GM18870 (cell line): ENCODE measurements around the gene DLG2.
A peak's percentile ranks its signal among the peaks of the same experiment; 100 is the strongest.

ENCODE experiments used
- ATAC-seq: cut with Tn5 transposase; IDR thresholded peaks from one replicate; pipeline ENCODE4 v1.9.1; 2021; ENCODE audit warnings: moderate library complexity; ENCODE audit not compliant: unreplicated experiment

Gene DLG2

DNA sequence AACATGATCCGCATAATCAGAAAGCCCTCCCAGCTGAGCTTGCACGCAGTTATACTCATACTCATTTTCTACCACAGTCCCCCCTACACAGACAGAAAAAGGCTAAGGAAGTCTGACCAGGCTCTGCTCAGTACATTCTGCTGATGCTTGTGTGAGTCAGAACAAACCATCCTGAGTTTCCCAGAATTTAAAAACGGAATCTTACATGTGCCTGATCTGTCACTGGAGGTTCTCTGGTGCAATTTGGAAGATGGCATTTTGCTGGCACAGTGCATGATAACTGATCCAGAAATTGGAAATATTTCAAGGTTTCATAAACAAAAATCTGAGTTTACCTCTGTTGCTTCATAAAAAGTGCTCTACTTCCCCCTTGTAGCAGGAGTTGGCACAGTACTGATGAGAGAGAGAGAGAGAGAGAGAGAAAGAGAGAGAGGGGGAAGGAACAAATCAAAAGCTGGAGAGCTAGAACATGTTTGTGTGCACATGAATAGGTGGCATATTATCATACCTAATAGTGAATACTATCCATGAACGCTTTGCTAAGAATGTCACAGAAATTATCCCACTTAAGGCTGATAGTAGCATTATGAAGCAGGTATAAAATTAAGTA lies 1085.3 kb downstream of the DLG2 start:
- no peak for ATAC-seq

DNA sequence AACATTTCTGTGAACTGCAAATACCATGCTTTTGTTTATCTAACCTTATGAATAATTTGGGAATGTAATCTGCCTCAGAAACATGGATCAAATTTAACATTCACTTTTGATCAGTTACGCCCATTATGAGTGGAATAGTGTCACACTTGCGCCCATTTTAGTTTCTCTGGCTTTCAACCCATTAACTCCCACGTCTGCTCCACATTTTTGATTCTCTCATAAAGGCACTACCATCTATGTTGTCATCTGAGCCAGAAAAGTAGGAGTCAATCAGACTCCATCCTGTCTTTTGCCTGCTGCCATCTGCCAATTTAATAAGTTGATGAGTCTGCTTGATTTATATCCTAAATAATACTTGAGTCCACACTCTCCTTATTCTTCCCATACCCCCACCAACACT lies 1090.7 kb downstream of the DLG2 start:
- no peak for ATAC-seq

DNA sequence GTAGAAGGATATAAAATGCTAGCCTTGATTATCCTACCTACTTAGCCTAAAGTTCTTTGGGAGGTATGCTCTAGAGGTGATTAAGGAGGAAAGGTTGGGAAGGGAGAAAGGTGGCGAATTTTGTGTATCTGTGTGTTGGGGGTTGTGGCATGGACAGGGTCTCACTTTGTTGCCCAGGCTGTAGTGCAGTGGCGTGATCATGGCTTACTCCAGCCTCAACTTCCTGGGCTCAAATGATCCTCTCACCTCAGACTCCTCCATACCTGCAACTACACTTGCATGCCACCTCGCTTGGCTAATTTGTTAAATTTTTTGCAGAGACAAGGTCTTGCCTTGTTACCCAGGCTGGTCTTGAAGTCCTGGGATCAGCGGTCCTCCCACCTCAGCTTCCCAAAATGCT lies 1094.8 kb downstream of the DLG2 start:
- ATAC-seq: no peak

DNA sequence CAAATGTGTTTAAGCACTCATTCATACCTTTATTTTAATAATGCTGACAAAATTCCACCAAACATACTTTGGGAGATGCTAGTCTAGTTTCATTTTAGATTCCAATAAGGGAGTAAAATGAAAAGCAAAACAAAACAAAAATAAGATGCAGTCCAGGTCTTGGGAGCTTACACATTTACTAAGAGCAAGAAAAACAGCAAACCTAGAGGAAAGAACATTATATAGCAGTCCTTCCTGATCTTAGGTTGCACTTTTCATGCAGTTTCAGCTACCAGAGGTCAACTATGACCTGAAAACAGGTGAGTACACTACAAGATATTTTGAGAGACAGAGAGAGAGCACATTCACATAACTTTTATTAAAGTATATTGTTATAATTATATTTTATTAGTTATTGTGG lies 1100.9 kb downstream of the DLG2 start:
- no peak for ATAC-seq

DNA sequence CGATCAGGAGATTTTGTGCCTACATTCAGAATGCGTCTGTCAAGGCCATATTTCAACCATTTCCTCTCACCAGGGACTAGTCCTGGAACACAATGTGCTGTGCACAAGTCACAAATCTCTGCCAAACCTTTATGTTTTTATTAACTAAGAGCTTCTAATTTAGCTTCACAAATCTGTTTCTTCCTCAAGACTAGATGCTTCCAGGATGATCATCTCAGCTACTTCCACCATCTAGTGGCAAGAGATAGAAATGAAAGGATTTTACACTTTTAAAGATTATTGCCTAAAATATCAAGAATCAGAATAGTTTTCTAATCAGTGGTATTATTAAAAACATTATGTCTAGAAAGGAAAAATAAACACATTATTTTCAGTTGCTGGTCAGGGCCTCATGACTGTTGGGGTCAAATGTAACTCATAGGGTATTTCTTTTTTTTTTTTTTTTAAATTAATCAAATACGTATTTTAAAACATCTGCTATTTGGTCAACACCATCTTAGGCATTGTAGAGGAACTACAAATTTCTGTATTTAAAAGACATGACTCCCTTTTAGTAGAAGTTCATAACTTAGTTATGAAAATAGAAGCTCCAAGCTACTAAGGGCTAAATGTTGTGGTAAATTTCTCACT lies 1102.6 kb downstream of the DLG2 start:
- no peak for ATAC-seq

DNA sequence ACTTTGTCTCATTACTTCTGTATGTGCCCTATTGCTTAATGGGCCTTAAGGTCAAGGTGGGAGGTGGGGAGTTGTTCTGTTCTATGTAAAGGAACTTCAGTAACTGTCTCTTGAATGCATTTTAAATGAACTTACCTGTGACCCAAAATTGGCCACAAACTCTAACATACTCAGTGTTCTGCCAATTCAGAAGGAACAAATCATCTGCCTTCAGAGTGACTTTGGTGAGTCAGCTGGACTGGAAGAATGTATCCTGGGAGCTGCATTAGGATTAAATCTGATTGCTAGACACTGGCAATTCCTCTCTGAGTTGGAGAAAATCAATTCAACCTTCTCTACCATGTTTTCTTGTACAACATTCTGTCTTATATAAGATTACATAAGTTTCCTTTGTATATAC lies 1104.8 kb downstream of the DLG2 start:
- no peak for ATAC-seq

DNA sequence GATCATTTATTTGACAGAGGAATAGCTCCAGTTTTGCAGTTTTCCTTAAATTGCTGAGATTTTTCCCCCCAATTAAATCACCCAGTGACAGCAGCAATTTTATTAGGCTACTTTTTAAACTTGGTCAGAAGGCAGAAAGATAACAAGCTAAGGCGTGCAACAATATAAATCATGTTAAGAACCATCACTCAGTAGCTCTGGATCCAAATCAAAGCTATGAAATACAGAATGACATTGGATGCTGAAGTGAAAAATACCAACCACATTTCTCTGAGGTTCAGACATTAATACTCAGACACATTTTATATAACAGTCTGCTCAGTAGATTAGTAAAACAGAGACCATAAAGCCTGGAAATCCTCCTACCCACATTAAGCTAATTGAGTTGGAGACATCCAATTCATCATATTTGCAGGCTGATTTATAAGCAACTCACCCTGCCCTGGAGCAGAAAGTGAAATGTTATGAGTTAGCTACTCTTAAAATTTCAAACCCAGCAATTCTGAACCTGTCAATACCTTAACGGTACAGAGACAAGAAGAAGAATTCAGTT lies 1108.4 kb downstream of the DLG2 start:
- no peak for ATAC-seq

DNA sequence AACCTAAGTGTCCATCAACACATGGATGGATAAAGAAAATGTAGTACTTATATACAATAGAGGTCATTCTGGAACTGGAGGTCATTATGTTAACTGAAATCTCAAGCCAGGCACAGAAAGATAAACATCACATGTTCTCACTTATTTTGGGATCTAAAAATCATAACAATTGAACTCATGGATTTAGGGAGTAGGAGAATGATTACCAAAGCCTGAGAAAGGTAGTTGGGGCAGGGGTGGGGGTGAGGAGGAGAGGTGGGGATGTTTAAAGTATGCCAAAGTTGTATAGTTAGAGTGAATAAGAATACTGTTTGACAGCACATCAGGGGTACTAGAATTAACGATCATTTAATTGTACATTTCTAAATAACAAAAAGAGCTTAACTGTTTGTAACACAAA lies 1112.7 kb downstream of the DLG2 start:
- ATAC-seq: no peak

DNA sequence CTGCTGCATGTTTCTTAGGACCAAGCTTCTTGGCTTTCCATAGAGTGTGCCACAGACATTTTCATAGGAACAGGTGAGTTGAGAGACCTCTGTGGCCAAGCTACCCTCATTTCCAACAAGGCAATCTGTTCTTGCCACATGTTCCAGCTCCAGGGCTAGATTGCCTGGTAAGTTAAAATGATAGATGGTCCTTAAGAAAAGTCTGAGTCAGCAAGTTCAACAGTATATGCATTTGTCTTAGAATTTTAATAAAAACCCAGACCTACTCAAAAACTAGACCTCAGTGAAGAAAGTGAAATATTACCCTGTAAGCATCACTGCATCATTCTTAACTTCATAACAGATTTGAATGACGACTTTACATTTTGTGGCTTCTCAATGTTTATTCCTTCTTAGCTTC lies 1123.6 kb downstream of the DLG2 start:
- no peak for ATAC-seq

DNA sequence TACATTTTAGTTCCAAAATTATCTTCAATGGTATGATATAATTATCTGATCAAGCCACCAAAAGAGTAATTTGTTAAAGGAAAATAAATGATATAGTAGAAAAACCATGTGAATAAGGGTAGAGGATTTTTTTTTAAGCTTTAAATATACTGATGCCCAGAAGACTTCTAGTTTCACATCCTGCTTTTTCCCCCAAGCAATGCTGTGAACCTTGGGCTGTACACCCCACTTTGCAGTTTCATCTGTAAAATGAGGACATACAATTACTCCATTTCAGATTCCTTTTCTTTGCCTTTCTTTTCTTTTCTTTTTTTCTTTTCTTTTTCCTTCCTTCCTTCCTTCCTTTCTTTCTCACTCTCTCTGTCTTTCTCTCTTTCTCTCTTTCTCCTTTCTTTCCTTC lies 1125.4 kb downstream of the DLG2 start:
- ATAC-seq: no peak

DNA sequence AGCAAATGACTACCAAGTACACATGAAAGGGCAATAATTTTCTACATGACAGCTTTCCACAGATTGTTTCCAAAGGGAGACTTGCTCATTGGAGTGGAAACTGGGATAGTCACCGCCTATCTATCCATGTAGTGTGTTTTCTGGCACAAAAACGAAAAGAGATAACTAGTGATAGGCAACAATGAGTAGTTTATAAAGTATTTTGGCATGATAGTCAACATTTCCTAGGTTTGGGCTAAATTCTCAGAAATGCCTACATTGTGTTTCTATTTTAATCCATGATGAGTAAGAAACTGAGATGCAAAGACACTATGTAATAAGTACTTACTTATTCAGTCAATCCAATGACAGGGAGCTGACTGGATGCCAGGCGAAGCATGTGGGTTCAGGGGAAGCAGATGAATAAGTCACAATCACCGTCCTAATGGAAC lies 1129.1 kb downstream of the DLG2 start:
- no peak for ATAC-seq

DNA sequence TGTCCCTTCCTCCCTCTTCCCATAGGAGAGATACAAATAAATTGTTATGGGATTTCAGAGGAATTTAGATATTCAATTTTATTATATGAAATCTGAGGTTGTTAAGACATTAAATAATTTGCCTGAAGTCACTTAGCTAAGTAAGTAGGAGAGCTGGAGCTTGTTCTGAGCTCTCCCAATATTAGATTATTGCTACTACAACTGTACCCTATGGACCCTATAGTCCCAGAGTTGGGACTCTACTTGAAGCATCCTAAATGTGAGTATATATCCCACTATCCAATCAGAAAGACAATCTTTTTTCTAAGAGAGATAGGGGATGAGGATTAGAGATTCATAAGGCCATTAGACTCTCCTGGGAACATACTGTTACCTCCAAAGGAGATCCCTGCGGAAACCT lies 1130.0 kb downstream of the DLG2 start:
- ATAC-seq: no peak

DNA sequence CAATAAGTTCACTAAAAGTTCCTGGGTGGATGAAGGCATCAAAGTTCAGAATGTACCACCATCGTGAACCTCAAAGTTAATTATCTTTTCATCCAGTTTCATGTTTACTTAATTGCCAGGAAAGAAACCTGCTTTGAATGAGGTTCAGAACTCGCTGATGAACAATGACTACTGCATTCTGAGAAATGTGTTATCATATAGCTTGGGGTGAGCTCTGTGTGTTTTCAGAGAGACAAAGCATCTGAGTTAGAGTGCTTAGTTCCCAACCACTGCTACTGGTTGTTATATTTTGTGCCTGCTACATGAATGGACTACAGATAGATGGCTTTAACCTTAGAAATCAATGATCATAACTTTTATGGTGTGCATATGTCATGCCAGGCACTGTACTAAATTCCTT lies 1131.0 kb downstream of the DLG2 start:
- ATAC-seq: no peak

DNA sequence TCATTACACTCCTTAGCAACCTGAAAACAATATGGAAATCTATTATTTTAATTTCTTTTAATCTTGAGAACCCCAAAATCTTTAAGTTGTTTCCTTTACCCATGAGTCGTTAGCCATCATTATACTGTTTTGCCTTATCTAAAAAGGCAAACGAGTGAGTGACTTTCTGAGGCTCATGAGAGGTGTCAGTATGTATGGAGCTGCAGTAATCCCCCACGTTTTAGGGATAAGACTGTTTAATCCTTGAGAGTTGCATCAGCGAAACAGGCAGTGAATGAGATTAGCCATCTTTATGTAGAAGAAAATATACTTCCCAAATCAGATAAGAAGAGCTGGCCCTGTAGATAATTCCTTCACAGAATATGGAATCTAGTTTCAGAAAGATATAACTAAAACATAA lies 1147.0 kb downstream of the DLG2 start:
- no peak for ATAC-seq

DNA sequence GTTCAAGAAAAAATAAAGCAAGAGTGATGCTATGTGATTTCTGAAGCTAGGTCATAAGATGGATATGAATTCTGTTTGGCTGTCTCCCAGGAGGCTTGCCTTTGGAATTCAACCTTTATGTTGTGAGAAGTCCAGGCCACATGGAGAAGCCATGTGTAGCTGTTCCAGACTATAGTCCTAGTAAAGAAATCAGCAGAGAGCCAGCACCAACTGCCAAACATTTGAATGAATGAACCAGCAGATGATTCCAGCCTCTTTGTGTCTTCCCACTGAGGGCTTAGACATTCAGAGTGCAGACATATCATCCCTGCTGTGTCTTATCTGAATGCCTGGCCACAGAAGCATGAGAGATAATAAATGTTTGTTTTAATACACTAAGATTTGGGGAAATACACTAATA lies 1150.6 kb downstream of the DLG2 start:
- no peak for ATAC-seq

DNA sequence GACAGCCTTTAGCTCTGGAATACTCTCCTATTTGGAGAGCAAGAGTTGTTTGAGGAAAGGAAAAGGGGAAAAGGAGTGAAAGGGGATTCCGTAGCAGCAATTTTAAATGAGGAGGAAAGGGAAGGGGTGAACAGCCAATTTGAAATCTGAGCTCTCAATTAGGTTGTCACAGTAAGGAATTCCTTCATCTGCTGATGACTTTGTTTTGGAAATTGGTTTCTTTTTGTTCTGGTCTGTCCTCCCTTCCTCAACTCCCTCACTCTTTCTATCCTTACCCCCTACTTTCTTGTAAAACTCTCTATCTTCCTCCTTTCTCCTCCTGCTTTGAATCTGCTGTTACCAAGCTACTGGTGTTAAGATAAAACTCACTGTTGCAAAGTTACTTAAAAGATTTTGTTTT lies 1155.6 kb downstream of the DLG2 start:
- no peak for ATAC-seq

DNA sequence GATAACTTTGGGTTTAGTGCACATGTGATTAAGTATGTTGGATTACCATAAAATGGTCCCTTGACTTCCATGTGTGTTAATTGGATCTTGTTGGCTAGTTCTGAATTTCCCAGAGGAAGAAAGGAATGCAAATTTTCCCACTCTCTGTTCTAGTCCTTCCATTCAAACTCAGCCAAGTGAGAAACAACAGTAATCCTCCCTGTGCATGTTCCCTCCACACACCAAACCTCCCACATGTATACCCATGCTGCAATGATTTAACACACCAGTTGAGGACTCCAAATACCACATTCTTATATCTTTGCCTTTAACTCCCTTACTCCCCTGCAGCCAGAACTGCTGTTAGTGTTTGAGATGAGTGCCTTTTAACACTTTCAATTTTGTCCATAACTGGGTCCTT lies 1158.9 kb downstream of the DLG2 start:
- no peak for ATAC-seq

DNA sequence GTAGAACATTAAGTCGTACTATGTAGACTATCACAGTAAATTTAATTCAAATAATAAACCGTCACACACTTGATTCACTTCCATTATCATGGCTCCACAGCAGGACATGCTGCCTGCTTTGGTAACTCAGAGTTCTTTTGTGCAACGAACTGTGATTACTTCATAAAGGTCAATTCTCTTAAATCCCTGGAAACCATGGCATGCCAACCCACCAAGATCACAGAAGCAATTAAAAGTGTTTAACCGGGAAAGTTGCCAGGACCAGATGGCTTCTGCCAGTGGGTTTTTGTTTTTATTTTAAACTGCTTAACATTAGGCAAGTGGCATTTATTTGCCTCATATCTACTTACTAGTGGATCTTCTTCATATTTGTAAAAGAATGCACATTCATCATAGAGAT lies 1162.1 kb downstream of the DLG2 start:
- ATAC-seq: no peak

DNA sequence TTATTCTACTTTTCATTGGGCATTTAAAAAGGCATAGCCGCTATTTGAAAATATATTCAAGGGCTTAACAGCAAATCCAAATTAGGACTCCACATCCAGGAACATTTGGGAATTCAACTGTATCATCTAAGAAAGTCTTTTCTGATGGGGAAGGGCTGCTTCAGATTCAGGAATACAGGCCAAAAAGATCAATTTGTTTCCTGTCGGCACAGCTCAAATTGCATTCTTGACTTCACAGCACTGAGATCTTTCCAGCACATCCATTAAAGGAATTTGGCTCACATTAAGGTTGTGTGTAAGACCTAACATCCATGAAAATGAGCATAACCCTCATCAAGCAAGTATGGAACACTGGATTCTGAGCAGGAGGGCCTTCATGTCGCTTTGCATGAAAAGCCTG lies 1171.5 kb downstream of the DLG2 start:
- no peak for ATAC-seq

DNA sequence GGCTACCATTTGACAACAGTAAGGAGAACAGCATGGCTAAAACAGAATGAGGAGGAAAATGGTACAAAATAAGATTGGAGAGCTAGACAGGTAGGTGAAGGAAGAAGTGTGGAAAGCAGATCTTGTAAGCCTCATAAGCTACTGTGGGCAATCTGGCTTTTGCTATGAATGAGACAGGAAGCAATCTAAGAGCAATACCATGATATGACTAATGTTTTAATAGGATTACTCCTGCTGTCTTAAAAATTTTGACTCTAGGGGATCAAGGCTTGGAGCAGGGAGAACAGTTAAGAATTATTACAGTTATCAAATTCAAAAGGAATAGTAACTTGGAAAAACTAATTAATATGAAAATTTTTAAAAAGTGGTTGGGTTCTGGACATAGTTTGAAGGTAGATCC lies 1174.9 kb downstream of the DLG2 start:
- ATAC-seq: no peak

DNA sequence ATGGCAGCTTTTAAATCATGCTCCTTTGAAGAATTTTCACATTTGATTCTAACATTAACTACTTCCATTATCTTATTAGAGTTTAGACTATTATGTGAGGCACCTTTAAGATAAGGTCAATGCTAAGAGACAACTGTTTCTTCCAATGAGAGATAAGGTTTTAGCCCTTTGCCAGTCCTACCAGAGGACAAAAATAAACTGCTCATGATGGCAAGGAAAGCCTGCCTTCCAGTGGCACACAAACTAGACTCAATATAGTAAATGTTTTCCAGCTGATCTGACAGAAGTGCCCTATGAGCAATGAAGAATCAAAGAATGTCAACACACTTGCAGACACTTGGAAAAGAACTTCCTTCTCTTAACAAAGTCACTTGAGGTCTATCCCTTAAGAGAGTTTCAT lies 1188.6 kb downstream of the DLG2 start:
- no peak for ATAC-seq

DNA sequence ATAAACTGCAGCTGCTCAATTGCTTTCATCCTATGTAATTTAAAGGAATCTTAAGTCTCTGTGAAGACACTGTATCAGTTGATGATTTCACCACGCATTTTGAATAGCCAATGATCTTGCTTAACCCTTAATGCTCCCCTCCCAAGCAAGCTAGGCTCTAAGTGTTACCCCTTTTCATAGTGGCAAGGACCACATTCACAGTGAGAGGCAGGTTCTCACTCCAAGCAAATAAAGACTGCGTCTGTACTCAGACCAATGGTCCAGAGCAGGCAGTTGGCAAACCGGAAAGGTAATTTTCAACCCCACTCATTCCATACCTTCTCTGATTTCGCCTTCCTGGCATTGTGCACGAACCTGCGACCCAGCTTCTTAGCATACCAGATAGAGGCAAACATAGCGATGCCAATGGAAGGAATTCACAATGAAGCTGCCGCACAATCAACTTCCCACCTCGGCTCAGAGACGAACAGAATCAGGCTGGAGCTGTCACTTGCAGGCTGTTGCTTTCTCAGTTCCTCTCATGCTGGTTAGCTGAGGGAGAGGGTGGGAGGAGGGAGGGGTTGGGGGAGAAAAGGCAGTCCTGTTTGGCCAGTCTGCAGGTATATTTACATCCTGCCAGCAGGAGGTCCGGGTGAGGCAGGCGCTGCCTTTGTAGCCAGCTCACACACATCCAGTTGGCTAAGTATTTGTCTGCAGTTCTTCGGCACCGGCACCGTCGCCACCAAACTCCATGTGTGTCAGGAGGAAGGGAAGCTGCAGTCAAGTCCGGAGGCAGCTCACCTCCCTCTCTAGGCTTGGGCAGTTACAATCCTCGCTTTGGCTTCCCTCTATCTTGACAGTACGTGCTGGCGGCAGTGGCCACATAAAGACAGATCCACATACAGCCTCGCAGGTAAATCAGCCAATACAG lies 1189.8 kb downstream of the DLG2 start:
- peak; percentile 75 for ATAC-seq
